H9 (cell line): Measurements from ENCODE around the gene NIPSNAP2. TPM values are rescaled to one million over a fixed set of nuclear protein-coding genes. Genes with fewer than 3 reads are reported as not detected.

Experiments used
- DNase-seq: peaks from one replicate; pipeline ENCODE4 v3.0.0-alpha.2; 2017
- H2AFZ ChIP-seq: one replicate; pipeline ENCODE4 v1.6.1; 2013; ENCODE audit warnings: mild to moderate bottlenecking, low read length, control low read depth, moderate library complexity
- H2AK5ac ChIP-seq: 2 replicates; pipeline ENCODE4 v1.6.1; 2013; ENCODE audit warnings: low read length, control low read depth, mixed read lengths; ENCODE audit not compliant: insufficient read length
- H2BK120ac ChIP-seq: one replicate; pipeline ENCODE4 v1.6.1; 2013; ENCODE audit warnings: low read depth, mild to moderate bottlenecking, low read length, control low read depth, inconsistent platforms; ENCODE audit not compliant: poor library complexity, severe bottlenecking
- H2BK12ac ChIP-seq: 2 replicates; pipeline ENCODE4 v1.6.1; 2013; ENCODE audit warnings: low read length, control low read depth, mixed read lengths, low read depth; ENCODE audit not compliant: insufficient read length
- H2BK15ac ChIP-seq: 2 replicates; pipeline ENCODE4 v1.6.1; 2013; ENCODE audit warnings: low read depth, low read length, control low read depth
- H2BK20ac ChIP-seq: one replicate; pipeline ENCODE4 v1.6.1; 2013; ENCODE audit warnings: low read depth, mild to moderate bottlenecking, low read length, control low read depth, inconsistent platforms; ENCODE audit not compliant: poor library complexity, severe bottlenecking
- H2BK5ac ChIP-seq: 2 replicates; pipeline ENCODE4 v1.6.1; 2013; ENCODE audit warnings: low read length, control low read depth, mixed read lengths; ENCODE audit not compliant: insufficient read length
- H3K14ac ChIP-seq: 2 replicates; pipeline ENCODE4 v1.6.1; 2013; ENCODE audit warnings: low read length, control low read depth; ENCODE audit not compliant: insufficient read depth
- H3K18ac ChIP-seq: 2 replicates; pipeline ENCODE4 v1.6.1; 2013; ENCODE audit warnings: low read depth, mild to moderate bottlenecking, mixed read lengths, low read length, control low read depth; ENCODE audit not compliant: insufficient read length
- H3K23ac ChIP-seq: 2 replicates; pipeline ENCODE4 v1.6.1; 2013; ENCODE audit warnings: low read length, control low read depth, mixed read lengths, low read depth; ENCODE audit not compliant: insufficient read length
- H3K23me2 ChIP-seq: 2 replicates; pipeline ENCODE4 v1.6.1; 2013; ENCODE audit warnings: low read depth, mild to moderate bottlenecking, mixed read lengths, low read length, control low read depth; ENCODE audit not compliant: insufficient read length, poor library complexity, severe bottlenecking
- H3K27ac ChIP-seq: 2 replicates; pipeline ENCODE4 v1.5.1; 2013; ENCODE audit warnings: low read length, control low read depth, mixed read lengths, low read depth; ENCODE audit not compliant: insufficient read length
- H3K27me3 ChIP-seq: 2 replicates; pipeline ENCODE4 v1.6.1; 2013; ENCODE audit warnings: low read length, control low read depth, inconsistent platforms; ENCODE audit not compliant: insufficient read depth
- H3K4ac ChIP-seq: 2 replicates; pipeline ENCODE4 v1.6.1; 2013; ENCODE audit warnings: low read depth, mild to moderate bottlenecking, control low read depth, inconsistent platforms, low read length, moderate library complexity
- H3K4me1 ChIP-seq: 2 replicates; pipeline ENCODE4 v1.6.1; 2013; ENCODE audit warnings: low read length, control low read depth, inconsistent platforms; ENCODE audit not compliant: insufficient read depth
- H3K4me2 ChIP-seq: 2 replicates; pipeline ENCODE4 v1.6.1; 2013; ENCODE audit warnings: low read length, control low read depth, mixed read lengths; ENCODE audit not compliant: insufficient read length, insufficient read depth
- H3K56ac ChIP-seq: 2 replicates; pipeline ENCODE4 v1.6.1; 2013; ENCODE audit warnings: low read depth, mild to moderate bottlenecking, mixed read lengths, low read length, control low read depth; ENCODE audit not compliant: insufficient read length
- H3K79me1 ChIP-seq: 2 replicates; pipeline ENCODE4 v1.6.1; 2013; ENCODE audit warnings: low read depth, mild to moderate bottlenecking, moderate library complexity, low read length, control low read depth, inconsistent platforms; ENCODE audit not compliant: insufficient read depth, poor library complexity, severe bottlenecking
- H3K79me2 ChIP-seq: 2 replicates; pipeline ENCODE4 v1.6.1; 2013; ENCODE audit warnings: low read length, control low read depth, inconsistent platforms; ENCODE audit not compliant: insufficient read depth
- H3K9ac ChIP-seq: 2 replicates; pipeline ENCODE4 v1.6.1; 2013; ENCODE audit warnings: low read length, control low read depth, mixed read lengths; ENCODE audit not compliant: insufficient read length; ENCODE audit errors: extremely low read depth
- H3K9me3 ChIP-seq: one replicate; pipeline ENCODE4 v1.6.1; 2013; ENCODE audit warnings: low read depth, low read length, inconsistent platforms; ENCODE audit not compliant: control insufficient read depth
- H3T11ph ChIP-seq: one replicate; pipeline ENCODE4 v1.6.1; 2013; ENCODE audit warnings: mild to moderate bottlenecking, low read length, control low read depth, inconsistent platforms
- H4K20me1 ChIP-seq: one replicate; pipeline ENCODE4 v1.6.1; 2013; ENCODE audit not compliant: control insufficient read depth, insufficient read length, insufficient read depth
- H4K5ac ChIP-seq: 2 replicates; pipeline ENCODE4 v1.6.1; 2013; ENCODE audit warnings: low read depth, mild to moderate bottlenecking, mixed read lengths, low read length, control low read depth; ENCODE audit not compliant: insufficient read length
- H4K8ac ChIP-seq: replicated peaks from 2 replicates; pipeline ENCODE4 v1.6.1; 2013; ENCODE audit warnings: low read length, control low read depth, mixed read lengths, low read depth; ENCODE audit not compliant: insufficient read length
- H4K91ac ChIP-seq: 2 replicates; pipeline ENCODE4 v1.6.1; 2013; ENCODE audit warnings: low read depth, mild to moderate bottlenecking, moderate library complexity, mixed read lengths, low read length, control low read depth; ENCODE audit not compliant: insufficient read length
- H3K27ac Mint-ChIP-seq, 3 experiments: 2 replicates in 2 of 3; 3 replicates in 1 of 3; pipeline ENCODE4 v1.8.0; 2020 to 2021; ENCODE audit warnings: mixed read lengths in 3 of 3, mild to moderate bottlenecking in 1 of 3, moderate library complexity in 1 of 3
- H3K27me3 Mint-ChIP-seq: 2 replicates; pipeline ENCODE4 v1.8.0; 2021; ENCODE audit warnings: low read depth, mild to moderate bottlenecking, moderate library complexity, mixed read lengths
- H3K36me3 Mint-ChIP-seq, 3 experiments: 2 replicates in 2 of 3; 3 replicates in 1 of 3; pipeline ENCODE4 v1.8.0; 2020 to 2021; ENCODE audit warnings: low read depth in 3 of 3, mixed read lengths in 3 of 3; ENCODE audit not compliant: insufficient read depth in 1 of 3
- H3K4me1 Mint-ChIP-seq, 2 experiments: 2 replicates each; pipeline ENCODE4 v1.8.0; 2020; ENCODE audit warnings: mixed read lengths in 2 of 2
- H3K4me3 Mint-ChIP-seq, 2 experiments: 2 replicates in 1 of 2; 3 replicates in 1 of 2; pipeline ENCODE4 v1.8.0; 2020 to 2021; ENCODE audit warnings: mild to moderate bottlenecking in 2 of 2, mixed read lengths in 2 of 2, moderate library complexity in 1 of 2
- H3K9me3 Mint-ChIP-seq, 2 experiments: 2 replicates in 1 of 2; 3 replicates in 1 of 2; pipeline ENCODE4 v1.8.0; 2020; ENCODE audit warnings: mild to moderate bottlenecking in 2 of 2, mixed read lengths in 2 of 2, moderate library complexity in 1 of 2
- CTCF ChIP-seq: fragments of 200-600 bp; sonication (generic); conservative IDR thresholded peaks from 3 replicates; pipeline ENCODE4 v1.8.0; 2021; ENCODE audit warnings: antibody characterized with exemption, mild to moderate bottlenecking
- WGBS: extraction: QIAGEN DNeasy Blood & Tissue Kit; methylation state at CpG from one replicate; pipeline ENCODE4 v1.1.7; 2013; ENCODE audit warnings: missing lambda C conversion rate, low lambda C conversion rate, mixed read lengths; ENCODE audit not compliant: insufficient read length; ENCODE audit errors: extremely low coverage; 5-methylcytosine and 5-hydroxymethylcytosine counted together
- total RNA-seq: library from RNA; stranded (reverse); gene quantifications from 2 replicates; pipeline ENCODE4 v1.2.1, GENCODE V29; 2021

NIPSNAP2 gene
- total RNA-seq, 1 experiment from 2014 or later: 40.7 TPM

DNA sequence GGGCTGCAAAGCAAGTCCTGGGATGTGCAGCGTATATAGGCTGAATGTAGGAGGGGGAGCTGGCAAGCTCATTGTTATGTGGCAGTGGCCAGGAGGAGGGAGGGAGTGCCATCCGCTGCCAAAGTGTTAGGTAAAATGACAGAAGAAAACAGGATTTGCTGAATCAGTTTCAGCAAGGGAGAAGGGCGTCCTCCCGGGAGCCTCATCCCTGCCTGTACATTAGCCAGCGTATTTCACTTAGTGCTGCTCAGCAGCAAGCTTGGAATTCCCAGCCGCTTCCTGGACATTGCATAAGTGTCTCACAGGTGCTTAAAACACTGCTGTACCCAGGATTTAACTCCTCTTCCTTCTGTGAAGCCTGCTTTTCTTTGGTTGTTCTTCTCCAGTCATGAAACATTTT, 2.5 kb downstream of the NIPSNAP2 start:
- no peak overlapping the region for H3K56ac ChIP-seq
- H3T11ph ChIP-seq: no peak overlapping the region
- no peaks in the 10 kb centered on the region for H3K79me1 ChIP-seq
- Mint-ChIP-seq H3K27me3 (peaks cover 24% of the 10 kb centered on the region), H3K27ac (no peak overlapping the region), H3K9me3 (peaks cover 0 to 3% of the 10 kb centered on the region in 2 experiments; a peak in 1 of 5 replicates), H3K4me3 (no peak overlapping the region), H3K4me1 (peaks cover 19 to 20% of the 10 kb centered on the region in 2 experiments), H3K36me3 (peaks cover 4 to 26% (median 18%) of the 10 kb centered on the region in 3 experiments; a peak in 6 of 7 replicates)
- no peak overlapping the region for H2AFZ ChIP-seq
- H3K4ac ChIP-seq: no peak overlapping the region
- no peak overlapping the region for H2BK5ac ChIP-seq
- H3K9ac ChIP-seq: no peak overlapping the region
- no peaks in the 10 kb centered on the region for H3K4me1 ChIP-seq
- no peaks in the 10 kb centered on the region for H3K9me3 ChIP-seq
- no peak overlapping the region for H3K23ac ChIP-seq
- no peak overlapping the region for H2AK5ac ChIP-seq
- DNase-seq: no peak
- WGBS: no CpG with 5 or more reads among the region's 6 CpGs
- H3K79me2 ChIP-seq: no peaks in the 10 kb centered on the region; the same call in 1 of the 2 replicates
- no peak overlapping the region for H4K91ac ChIP-seq
- H3K14ac ChIP-seq: no peak overlapping the region
- H3K23me2 ChIP-seq: no peaks in the 10 kb centered on the region
- no peak for TF ChIP-seq CTCF
- no peak overlapping the region for H4K8ac ChIP-seq
- no peak overlapping the region for H3K18ac ChIP-seq
- H2BK120ac ChIP-seq: no peak overlapping the region
- H3K27ac ChIP-seq: no peak overlapping the region
- no peak overlapping the region for H3K4me2 ChIP-seq
- H3K27me3 ChIP-seq: peaks cover 3% of the 10 kb centered on the region; the same call in 1 of the 2 replicates
- H4K5ac ChIP-seq: no peak overlapping the region
- H4K20me1 ChIP-seq: no peaks in the 10 kb centered on the region
- H2BK12ac ChIP-seq: no peak overlapping the region
- H2BK20ac ChIP-seq: no peak overlapping the region
- no peak overlapping the region for H2BK15ac ChIP-seq
